Measurements from ENCODE around the gene MADCAM1. TPM values are rescaled to one million over a fixed set of nuclear protein-coding genes. Genes with fewer than 3 reads are reported as not detected.
"Not testable (repeated sequence)": the region's sequence is repeated elsewhere in the genome, so short reads cannot be mapped to it uniquely, and the experiment has no call there.

Gene MADCAM1
- total RNA-seq, 4 donors from 2014 or later = 0.34 to 0.57 TPM; not detected in 2

DNA sequence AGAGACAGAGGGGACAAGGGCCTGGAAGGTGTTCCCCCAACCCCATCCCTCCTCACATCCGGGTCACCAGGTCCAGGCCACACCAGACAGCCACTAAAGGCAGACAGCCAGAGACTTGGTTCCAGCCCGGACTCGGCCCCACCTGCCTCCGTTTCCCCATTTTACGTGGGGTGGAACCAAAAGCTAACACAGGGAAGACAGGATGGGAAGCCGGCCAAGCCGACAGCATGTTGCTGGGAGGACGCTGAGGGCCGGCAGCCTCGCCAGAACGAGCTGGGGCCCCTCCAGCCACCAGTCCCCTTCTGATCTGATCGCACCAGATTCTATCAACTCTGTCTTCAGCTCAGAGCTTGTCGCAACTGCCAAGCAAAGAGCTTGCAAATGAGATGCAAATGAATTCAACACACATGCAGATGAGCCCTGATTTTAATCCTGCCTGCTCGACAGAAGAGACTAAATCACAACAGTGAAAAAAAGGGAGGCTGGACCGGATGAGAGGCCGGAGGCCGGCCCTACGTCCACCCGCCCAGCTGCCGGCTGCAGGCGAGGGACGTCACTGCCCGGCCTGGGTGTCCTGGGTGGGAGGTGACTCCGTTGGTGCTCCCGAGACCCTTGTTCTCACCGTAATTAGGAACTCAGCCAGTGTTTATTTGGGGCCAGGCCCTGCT is 17.9 kb upstream of the MADCAM1 start:
- no peak for TF ChIP-seq POLR2A (IDR thresholded peaks at IDR 0.05)
- TF ChIP-seq, protein P1, sequence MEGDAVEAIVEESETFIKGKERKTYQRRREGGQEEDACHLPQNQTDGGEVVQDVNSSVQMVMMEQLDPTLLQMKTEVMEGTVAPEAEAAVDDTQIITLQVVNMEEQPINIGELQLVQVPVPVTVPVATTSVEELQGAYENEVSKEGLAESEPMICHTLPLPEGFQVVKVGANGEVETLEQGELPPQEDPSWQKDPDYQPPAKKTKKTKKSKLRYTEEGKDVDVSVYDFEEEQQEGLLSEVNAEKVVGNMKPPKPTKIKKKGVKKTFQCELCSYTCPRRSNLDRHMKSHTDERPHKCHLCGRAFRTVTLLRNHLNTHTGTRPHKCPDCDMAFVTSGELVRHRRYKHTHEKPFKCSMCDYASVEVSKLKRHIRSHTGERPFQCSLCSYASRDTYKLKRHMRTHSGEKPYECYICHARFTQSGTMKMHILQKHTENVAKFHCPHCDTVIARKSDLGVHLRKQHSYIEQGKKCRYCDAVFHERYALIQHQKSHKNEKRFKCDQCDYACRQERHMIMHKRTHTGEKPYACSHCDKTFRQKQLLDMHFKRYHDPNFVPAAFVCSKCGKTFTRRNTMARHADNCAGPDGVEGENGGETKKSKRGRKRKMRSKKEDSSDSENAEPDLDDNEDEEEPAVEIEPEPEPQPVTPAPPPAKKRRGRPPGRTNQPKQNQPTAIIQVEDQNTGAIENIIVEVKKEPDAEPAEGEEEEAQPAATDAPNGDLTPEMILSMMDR (IDR thresholded peaks at IDR 0.05) = no peak
- DNase-seq (ENCODE audit: low spot score in 2 of 2) = no peak
- intact Hi-C loops (cut with DNase I; ENCODE audit: low total_unique reads) = no loop called here
- WGBS, 2 donors = 71 to 74% methylated on average over 26 of the region's 26 CpGs
- H3K4me3 ChIP-seq (ENCODE audit: low read depth, poor library complexity, severe bottlenecking) = no peak overlapping the region

DNA sequence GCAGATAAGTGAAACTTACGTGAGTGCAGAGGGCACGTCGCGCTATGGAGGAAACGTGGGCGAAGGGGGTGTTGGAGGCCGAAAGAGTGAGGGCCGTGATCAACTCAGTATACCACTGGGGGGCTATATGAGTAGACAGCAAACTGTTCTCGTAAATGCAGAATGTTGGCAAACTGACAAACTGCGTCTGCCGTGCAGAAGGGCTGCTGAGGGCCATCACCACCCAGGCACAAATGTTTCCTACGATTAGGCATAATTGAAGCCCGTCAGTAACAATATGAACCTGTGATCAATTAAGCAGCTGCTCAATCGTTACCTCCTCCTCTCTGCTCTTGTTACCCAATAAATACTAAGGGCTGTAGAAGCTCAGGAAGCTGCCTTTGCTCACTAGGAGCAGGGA is 17.3 kb upstream of the MADCAM1 start:
- DNase-seq (ENCODE audit: low spot score in 2 of 2) = no peak
- no peak overlapping the region for H3K4me3 ChIP-seq (ENCODE audit: low read depth, poor library complexity, severe bottlenecking)
- 64 to 70% methylated on average over 14 of the region's 14 CpGs for WGBS, 2 donors
- intact Hi-C loops (cut with DNase I; ENCODE audit: low total_unique reads) = no loop called here
- TF ChIP-seq, protein P1 (IDR thresholded peaks at IDR 0.05) = no peak
- no peak for TF ChIP-seq POLR2A (IDR thresholded peaks at IDR 0.05)

DNA sequence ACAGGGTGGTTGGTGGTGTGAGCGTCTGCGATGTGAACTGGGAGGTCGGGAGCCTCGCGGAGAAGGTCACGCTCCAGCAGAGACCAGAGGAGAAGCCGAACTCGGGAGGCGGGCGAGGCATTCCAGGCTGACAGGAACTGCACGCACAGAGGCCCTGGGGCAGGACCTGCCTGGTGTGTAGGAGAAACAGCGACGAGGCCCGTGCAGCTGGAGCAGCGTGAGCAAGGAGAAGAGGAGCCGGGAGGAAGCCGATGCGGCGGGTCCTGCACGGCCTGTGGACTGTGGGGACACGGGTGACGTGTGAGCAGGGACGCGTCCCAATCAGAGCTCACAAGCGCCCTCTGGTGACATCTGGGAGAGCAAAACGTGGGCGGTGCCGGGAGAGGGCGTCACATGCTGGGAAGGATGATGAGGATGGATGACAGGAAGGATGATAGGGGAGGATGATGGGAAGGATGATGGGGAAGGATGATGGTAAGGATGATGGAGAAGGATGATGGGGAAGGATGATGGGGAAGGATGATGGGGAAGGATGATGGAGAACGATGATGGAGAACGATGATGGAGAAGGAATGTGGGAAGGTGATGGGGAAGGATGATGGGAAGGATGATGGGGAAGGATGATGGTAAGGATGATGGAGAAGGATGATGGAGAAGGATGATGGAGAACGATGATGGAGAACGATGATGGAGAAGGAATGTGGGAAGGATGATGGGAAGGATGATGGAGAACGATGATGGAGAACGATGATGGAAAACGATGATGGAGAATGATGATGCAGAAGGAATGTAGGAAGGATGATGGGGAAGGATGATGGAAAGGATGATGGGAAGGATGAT is 16.1 kb upstream of the MADCAM1 start:
- no peak overlapping the region for H3K4me3 ChIP-seq (ENCODE audit: low read depth, poor library complexity, severe bottlenecking)
- intact Hi-C loops (cut with DNase I; ENCODE audit: low total_unique reads) = no loop called here
- 22 to 29% methylated on average over 36 of the region's 36 CpGs for WGBS, 2 donors
- DNase-seq (ENCODE audit: low spot score in 2 of 2) = peak; percentile 71 to 93
- TF ChIP-seq, protein P1 (IDR thresholded peaks at IDR 0.05) = peak in 1 of 3 donors; percentile 53
- no peak for TF ChIP-seq POLR2A (IDR thresholded peaks at IDR 0.05)

DNA sequence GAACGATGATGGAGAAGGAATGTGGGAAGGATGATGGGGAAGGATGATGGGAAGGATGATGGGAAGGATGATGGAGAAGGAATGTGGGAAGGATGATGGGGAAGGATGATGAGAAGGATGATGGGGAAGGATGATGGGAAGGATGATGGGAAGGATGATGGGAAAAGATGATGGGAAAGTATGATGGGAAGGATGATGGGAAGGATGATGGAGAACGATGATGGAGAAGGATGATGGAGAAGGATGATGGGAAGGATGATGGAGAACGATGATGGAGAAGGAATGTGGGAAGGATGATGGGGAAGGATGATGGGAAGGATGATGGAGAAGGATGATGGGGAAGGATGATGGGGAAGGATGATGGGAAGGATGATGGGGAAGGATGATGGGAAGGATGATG is 15.2 kb upstream of the MADCAM1 start:
- intact Hi-C loops (cut with DNase I; ENCODE audit: low total_unique reads); DNase-seq (ENCODE audit: low spot score in 2 of 2); H3K4me3 ChIP-seq (ENCODE audit: low read depth, poor library complexity, severe bottlenecking): not testable (repeated sequence)
- WGBS, 2 donors = 89 to 95% methylated on average over 3 of the region's 3 CpGs

DNA sequence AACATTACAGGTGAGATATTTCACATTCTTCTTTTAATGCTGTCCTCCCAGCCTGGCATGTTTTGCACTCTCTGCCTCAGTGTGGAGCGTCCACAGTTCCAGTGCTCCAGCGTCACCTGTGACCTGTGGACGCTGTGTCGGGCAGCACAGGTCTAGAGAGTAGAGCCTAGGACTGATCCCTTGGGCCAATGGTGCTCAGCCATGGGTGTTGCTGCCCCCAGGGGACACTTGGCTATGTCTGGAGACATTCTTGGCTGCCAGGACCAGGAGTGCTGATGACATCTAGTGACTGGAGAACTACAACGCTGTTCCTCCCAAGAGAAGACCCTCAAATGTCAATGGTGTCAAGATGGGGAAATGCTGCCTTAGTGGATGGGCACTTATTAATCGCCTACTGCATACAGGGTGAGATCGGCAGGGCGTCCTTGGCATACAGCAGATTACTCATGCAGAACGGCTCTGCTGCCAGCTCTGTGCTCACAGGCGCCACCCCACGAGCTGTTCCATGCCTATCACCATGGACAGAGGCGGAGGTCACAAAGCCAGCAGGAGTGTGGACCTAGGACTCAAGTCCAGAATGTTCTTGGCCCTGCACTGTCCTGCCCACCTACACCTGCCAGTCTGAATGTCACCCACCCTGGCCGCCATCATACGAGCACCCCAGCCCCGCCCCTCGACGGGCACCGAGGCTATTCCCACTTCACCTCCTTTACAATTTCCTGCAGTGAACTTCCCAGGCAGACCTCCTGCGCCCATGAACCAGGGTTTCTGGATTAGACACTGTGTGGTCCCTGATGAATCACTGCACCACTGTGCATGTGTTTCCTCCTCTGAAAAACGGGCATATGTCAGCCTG is 13.9 kb upstream of the MADCAM1 start:
- DNase-seq (ENCODE audit: low spot score in 2 of 2) = no peak
- WGBS, 2 donors = 57 to 60% methylated on average over 20 of the region's 20 CpGs
- TF ChIP-seq POLR2A (IDR thresholded peaks at IDR 0.05) = no peak
- intact Hi-C loops (cut with DNase I; ENCODE audit: low total_unique reads) = no loop called here
- H3K4me3 ChIP-seq (ENCODE audit: low read depth, poor library complexity, severe bottlenecking) = no peak overlapping the region

DNA sequence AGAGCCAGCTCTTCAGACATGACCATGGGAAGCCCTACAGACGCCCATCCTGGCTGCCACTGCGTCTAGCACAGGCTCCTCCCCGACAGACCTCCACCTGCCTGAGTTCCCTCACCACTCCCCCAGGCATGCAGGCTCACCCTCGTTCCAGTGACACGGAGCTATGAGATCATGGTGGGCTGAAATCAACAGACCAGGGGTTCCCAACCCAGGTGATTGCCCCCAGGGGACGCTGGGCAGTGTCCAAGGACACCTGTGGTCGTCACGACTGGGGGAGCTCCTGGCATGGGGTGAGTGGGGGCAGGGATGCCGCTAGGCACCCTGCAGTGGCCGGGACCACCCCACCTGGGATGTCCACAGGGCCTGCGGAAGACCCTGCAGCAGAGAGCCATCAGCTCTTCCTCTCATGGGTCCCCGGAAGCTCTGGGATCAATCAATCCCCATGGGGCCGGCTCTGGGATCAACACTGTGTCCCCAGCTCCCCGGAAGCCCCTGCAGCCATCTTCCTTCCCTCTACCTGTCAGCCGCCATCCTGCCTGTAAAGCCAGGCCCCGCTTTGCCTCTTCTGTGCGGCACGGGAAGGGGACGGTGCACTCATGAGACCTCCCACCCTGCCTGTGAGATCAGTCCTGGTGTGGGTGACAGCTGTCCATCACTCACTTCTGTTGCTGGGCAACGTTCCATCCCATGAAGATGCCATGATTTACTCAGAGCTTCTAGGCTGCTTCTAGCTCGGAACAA is 12.8 kb upstream of the MADCAM1 start:
- DNase-seq (ENCODE audit: low spot score in 2 of 2) = no peak
- H3K4me3 ChIP-seq (ENCODE audit: low read depth, poor library complexity, severe bottlenecking) = no peak overlapping the region
- WGBS, 2 donors = 51 to 59% methylated on average over 21 of the region's 21 CpGs
- TF ChIP-seq, protein P1 (IDR thresholded peaks at IDR 0.05) = no peak
- no peak for TF ChIP-seq POLR2A (IDR thresholded peaks at IDR 0.05)
- intact Hi-C loops (cut with DNase I; ENCODE audit: low total_unique reads) = no loop called here

Measured in lower leg skin (tissue), 4 donors.